DOHH2 (cell line): ENCODE data around the gene SLC38A9.

ENCODE experiments used
- H3F3A ChIP-seq: fragments of 200-600 bp; sonication (generic), shearing (Covaris generic); 2 replicates; pipeline ENCODE4 v1.6.0; 2016; ENCODE audit warnings: antibody characterized with exemption, mild to moderate bottlenecking; ENCODE audit not compliant: control insufficient read depth, insufficient read depth
- H3K27ac ChIP-seq: fragments of 200-600 bp; sonication (generic); 2 replicates; pipeline ENCODE4 v1.5.1; 2014; ENCODE audit warnings: low read depth, mild to moderate bottlenecking, low read length, moderate library complexity
- H3K27me3 ChIP-seq: fragments of 200-600 bp; sonication (generic); 2 replicates; pipeline ENCODE4 v1.6.1; 2014; ENCODE audit warnings: mild to moderate bottlenecking, low read length, mixed read lengths; ENCODE audit not compliant: control insufficient read depth
- H3K36me3 ChIP-seq: fragments of 200-600 bp; sonication (generic); 2 replicates; pipeline ENCODE4 v1.6.1; 2014; ENCODE audit warnings: mild to moderate bottlenecking, low read length, moderate library complexity, mixed read lengths; ENCODE audit not compliant: control insufficient read depth
- H3K4me1 ChIP-seq: fragments of 200-600 bp; sonication (generic); 2 replicates; pipeline ENCODE4 v1.6.1; 2014; ENCODE audit warnings: mild to moderate bottlenecking, low read length, mixed read lengths; ENCODE audit not compliant: control insufficient read depth
- H3K4me2 ChIP-seq: fragments of 200-600 bp; sonication (generic); 2 replicates; pipeline ENCODE4 v1.6.0; 2014; ENCODE audit warnings: mild to moderate bottlenecking, low read length, moderate library complexity
- H3K4me3 ChIP-seq: fragments of 200-600 bp; sonication (generic); 2 replicates; pipeline ENCODE4 v1.5.1; 2014; ENCODE audit warnings: mild to moderate bottlenecking, low read length, mixed read lengths
- H3K79me2 ChIP-seq: fragments of 200-600 bp; sonication (generic); 2 replicates; pipeline ENCODE4 v1.6.1; 2014; ENCODE audit warnings: mild to moderate bottlenecking, low read length, mixed read lengths; ENCODE audit not compliant: control insufficient read depth
- H3K9me2 ChIP-seq: fragments of 200-600 bp; sonication (generic); replicated peaks from 2 replicates; pipeline ENCODE4 v1.6.1; 2014; ENCODE audit warnings: mild to moderate bottlenecking, low read length, mixed read lengths; ENCODE audit not compliant: control insufficient read depth
- H3K9me3 ChIP-seq: fragments of 200-600 bp; sonication (generic); 2 replicates; pipeline ENCODE4 v1.6.1; 2014; ENCODE audit warnings: antibody characterized with exemption, low read length, mixed read lengths; ENCODE audit not compliant: control insufficient read depth, insufficient read depth
- H4K20me1 ChIP-seq: fragments of 200-600 bp; sonication (generic); 2 replicates; pipeline ENCODE4 v1.6.0; 2014; ENCODE audit warnings: low read depth, mild to moderate bottlenecking, antibody characterized with exemption, low read length, moderate library complexity; ENCODE audit not compliant: control insufficient read depth, insufficient read depth
- CTCF ChIP-seq: fragments of 200-600 bp; sonication (generic); IDR thresholded peaks from one replicate; pipeline ENCODE4 v1.5.1; 2014; ENCODE audit warnings: antibody characterized with exemption, mild to moderate bottlenecking, low read depth, low read length; ENCODE audit not compliant: poor library complexity, severe bottlenecking
- EZH2phosphoT487 ChIP-seq: fragments of 200-600 bp; sonication (generic); IDR thresholded peaks from 2 replicates; pipeline ENCODE4 v1.6.1; 2017; ENCODE audit warnings: borderline replicate concordance, mild to moderate bottlenecking, antibody characterized with exemption, low read length, moderate library complexity, mixed read lengths

The SLC38A9 gene

GRCh38 chr5:55749387-55749786, 37.3 kb upstream of the SLC38A9 start:
- H4K20me1 ChIP-seq = no peaks in the 10 kb centered on the region

GRCh38 chr5:55747778-55748318, 35.7 kb upstream of the SLC38A9 start:
- H3K27ac ChIP-seq = no peak overlapping the region
- no peaks in the 10 kb centered on the region for H3K9me2 ChIP-seq
- TF ChIP-seq EZH2phosphoT487 = no peak
- TF ChIP-seq CTCF = no peak
- no peak overlapping the region for H3K4me3 ChIP-seq
- no peaks in the 10 kb centered on the region for H3K9me3 ChIP-seq
- H3K4me1 ChIP-seq = no peaks in the 10 kb centered on the region
- H3K79me2 ChIP-seq = no peaks in the 10 kb centered on the region
- H3K27me3 ChIP-seq = no peaks in the 10 kb centered on the region; the same call in 1 of the 2 replicates
- H4K20me1 ChIP-seq = no peaks in the 10 kb centered on the region
- H3K36me3 ChIP-seq = no peaks in the 10 kb centered on the region
- no peaks in the 10 kb centered on the region for H3F3A ChIP-seq
- no peak overlapping the region for H3K4me2 ChIP-seq

More at GRCh38 chr5:55749387-55749786, 37.3 kb upstream of the SLC38A9 start:
- no peak overlapping the region for H3K27ac ChIP-seq
- no peak overlapping the region for H3K4me2 ChIP-seq
- H3K4me1 ChIP-seq = no peaks in the 10 kb centered on the region
- no peaks in the 10 kb centered on the region for H3K36me3 ChIP-seq
- H3F3A ChIP-seq = no peaks in the 10 kb centered on the region
- H3K4me3 ChIP-seq = no peak overlapping the region
- no peaks in the 10 kb centered on the region for H3K9me2 ChIP-seq
- H3K79me2 ChIP-seq = no peaks in the 10 kb centered on the region
- no peak for TF ChIP-seq EZH2phosphoT487
- TF ChIP-seq CTCF = no peak
- H3K27me3 ChIP-seq = no peaks in the 10 kb centered on the region; the same call in 1 of the 2 replicates
- no peaks in the 10 kb centered on the region for H3K9me3 ChIP-seq

- Histone ChIP-seq H3K4me2 (no peak overlapping the region), H3F3A (no peaks in the 10 kb centered on the region), H4K20me1 (no peaks in the 10 kb centered on the region), H3K4me3 (no peak overlapping the region), H3K4me1 (no peaks in the 10 kb centered on the region), H3K9me2 (no peaks in the 10 kb centered on the region), H3K27me3 (no peaks in the 10 kb centered on the region), H3K79me2 (no peaks in the 10 kb centered on the region), H3K36me3 (no peaks in the 10 kb centered on the region), H3K9me3 (no peaks in the 10 kb centered on the region), H3K27ac (no peak overlapping the region)
- no peak for TF ChIP-seq CTCF
- no peak for TF ChIP-seq EZH2phosphoT487
Observed at GRCh38 chr5:55742778-55743177, 30.7 kb upstream of the SLC38A9 start.

- Histone ChIP-seq H3K9me2 (no peaks in the 10 kb centered on the region), H3K36me3 (no peaks in the 10 kb centered on the region), H3K27me3 (no peaks in the 10 kb centered on the region), H3K27ac (no peak within 1 kb of the TSS), H3K4me2 (no peak within 1 kb of the TSS), H3K4me3 (no peak within 1 kb of the TSS), H3K4me1 (no peaks in the 10 kb centered on the region), H3K9me3 (no peaks in the 10 kb centered on the region), H3K79me2 (no peaks in the 10 kb centered on the region), H3F3A (no peaks in the 10 kb centered on the region), H4K20me1 (no peaks in the 10 kb centered on the region)
- TF ChIP-seq EZH2phosphoT487 (no peak), CTCF (no peak)
Observed at GRCh38 chr5:55737793-55738192, 25.7 kb upstream of the SLC38A9 start, which contains the start of gene DDX4. Gene DDX4, plus strand, starts transcription at chr5:55738061. Its CDS starts 903 bp downstream, at chr5:55738964.
